Ovary (tissue), 9 donors: ENCODE measurements around the gene DOCK1. TPM values are rescaled to one million over a fixed set of nuclear protein-coding genes. Genes with fewer than 3 reads are reported as not detected.

ENCODE experiments used
- DNase-seq, 5 donors: peaks; one replicate each; pipeline ENCODE4 v3.0.0-alpha.2; 2019 to 2020
- H3K27ac ChIP-seq, 2 donors: fragments of 200-600 bp; one replicate each; pipeline versions ENCODE4 v1.5.1 to v1.8.0; 2019 to 2022
- H3K27me3 ChIP-seq: fragments of 200-600 bp; one replicate; pipeline ENCODE4 v1.8.0; 2022
- H3K36me3 ChIP-seq: fragments of 200-600 bp; sonication (generic); one replicate; pipeline ENCODE4 v1.5.1; 2019
- H3K4me1 ChIP-seq: one replicate; pipeline ENCODE4 v1.8.1; 2013; ENCODE audit warnings: mild to moderate bottlenecking, moderate library complexity; ENCODE audit not compliant: insufficient read depth
- H3K4me3 ChIP-seq: fragments of 200-600 bp; sonication (generic); one replicate; pipeline ENCODE4 v1.5.1; 2017
- H3K9me3 ChIP-seq, 2 donors: fragments of 200-600 bp in 1 of 2; sonication (generic) in 1 of 2; one replicate each; pipeline versions ENCODE4 v1.5.1 to v1.8.1; 2013 to 2019; ENCODE audit warnings: mild to moderate bottlenecking in 1 of 2, moderate library complexity in 1 of 2
- EP300 ChIP-seq: sonication (generic); formaldehyde crosslinking; IDR thresholded peaks from one replicate; pipeline ENCODE4 v1.6.1; 2017; ENCODE audit warnings: antibody characterized with exemption
- POLR2A ChIP-seq: fragments of 450-650 bp; IDR thresholded peaks from one replicate; pipeline ENCODE4 v1.6.1; 2017; ENCODE audit warnings: antibody characterized with exemption, mild to moderate bottlenecking, moderate library complexity
- WGBS, 3 donors: extraction: QIAGEN DNeasy Blood & Tissue Kit in 1 of 3; methylation state at CpG; one replicate each; pipeline versions ENCODE4 v1.1.5 to v1.1.7; 2013 to 2017; 5-methylcytosine and 5-hydroxymethylcytosine counted together
- intact Hi-C, 4 donors: fragments of 100-400 bp; cut with DNase I; formaldehyde crosslinking; loops; one replicate each; pipeline versions ENCODE4 v1.11.0 to v1.15.1; 2022 to 2023
- polyA plus RNA-seq, 2 donors: library from polyadenylated mRNA; stranded (reverse); fragments of 200-250 nt in 1 of 2; fragments of 350-450 nt in 1 of 2; fragmentation: Illumina TruSeq in 1 of 2; extraction: RNeasy Lipid Tissue Mini Kit (QIAGEN cat#74804) in 1 of 2; gene quantifications; one replicate each; pipeline ENCODE4 v1.2.3, GENCODE V29; 2013 to 2014
- total RNA-seq, 7 donors: library from RNA; depleted of rRNA in 2 of 7; stranded (reverse); fragments of >200 nt in 2 of 7; fragmentation: NEBNext Ultra II Directional in 3 of 7; extraction: Animal tissue kit (Norgen Biotek cat#: 25700) in 3 of 7; gene quantifications; one replicate each; pipeline versions ENCODE4 v1.1.0 to v1.2.4, GENCODE V29; 2016 to 2023
- TF ChIP-seq, protein P1 (sequence below), 3 donors: fragments of 450-650 bp in 2 of 3; fragments of 200-600 bp in 1 of 3; IDR thresholded peaks; one replicate each; pipeline versions ENCODE4 v1.5.1 to v1.8.0; 2016 to 2022; ENCODE audit warnings: antibody characterized with exemption in 3 of 3, mild to moderate bottlenecking in 1 of 3
- donor health status: DM: no; HTN: no; CAD: no; lungs with moderate emphysema.
- donor health status: DM: no; HTN: no; CAD: no.
- donor health status: Bipolar disorder and iron deficiency.
- donor health status: DM: yes; HTN: yes; CAD: no.
- donor health status: DM: no; HTN: no; CAD: no.
- donor health status: DM: yes; HTN: yes; CAD: no.

DOCK1 gene
- total and polyA plus RNA-seq, 9 donors, result 24.7 to 68.3 (median 51.1) TPM

DNA sequence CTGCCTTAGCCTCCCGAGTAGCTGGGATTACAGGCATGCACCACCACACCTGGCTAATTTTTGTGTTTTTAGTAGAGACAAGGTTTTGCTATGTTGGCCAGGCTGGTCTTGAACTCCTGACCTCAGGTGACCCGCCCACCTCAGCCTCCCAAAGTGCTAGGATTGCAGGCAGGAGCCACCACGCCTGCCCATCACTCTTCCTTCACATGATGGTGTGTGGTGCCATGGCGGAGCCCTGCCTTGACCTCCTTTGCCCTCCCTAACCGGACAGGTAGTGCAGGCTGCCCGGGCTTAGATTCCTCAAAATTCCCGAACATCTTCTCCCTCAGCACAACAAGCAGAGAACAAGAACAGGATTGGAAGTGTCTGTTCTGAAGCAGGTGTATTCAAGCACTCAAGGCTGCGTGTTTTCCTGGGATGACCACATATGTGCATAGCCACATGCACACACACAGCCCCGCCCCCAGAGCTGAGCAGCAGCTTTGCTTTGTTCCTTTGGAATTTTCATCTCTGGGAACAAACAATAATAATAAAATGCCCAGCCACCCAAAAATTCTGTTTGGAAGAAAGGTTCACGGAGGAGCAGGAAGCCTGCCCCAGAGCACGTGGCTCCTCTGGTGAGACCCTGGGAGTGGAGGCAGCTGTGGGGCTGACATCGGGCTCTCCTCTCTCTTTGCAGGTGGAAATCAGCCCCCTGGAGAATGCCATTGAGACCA, 512.6 kb downstream of the DOCK1 start:
- TF ChIP-seq, protein P1, sequence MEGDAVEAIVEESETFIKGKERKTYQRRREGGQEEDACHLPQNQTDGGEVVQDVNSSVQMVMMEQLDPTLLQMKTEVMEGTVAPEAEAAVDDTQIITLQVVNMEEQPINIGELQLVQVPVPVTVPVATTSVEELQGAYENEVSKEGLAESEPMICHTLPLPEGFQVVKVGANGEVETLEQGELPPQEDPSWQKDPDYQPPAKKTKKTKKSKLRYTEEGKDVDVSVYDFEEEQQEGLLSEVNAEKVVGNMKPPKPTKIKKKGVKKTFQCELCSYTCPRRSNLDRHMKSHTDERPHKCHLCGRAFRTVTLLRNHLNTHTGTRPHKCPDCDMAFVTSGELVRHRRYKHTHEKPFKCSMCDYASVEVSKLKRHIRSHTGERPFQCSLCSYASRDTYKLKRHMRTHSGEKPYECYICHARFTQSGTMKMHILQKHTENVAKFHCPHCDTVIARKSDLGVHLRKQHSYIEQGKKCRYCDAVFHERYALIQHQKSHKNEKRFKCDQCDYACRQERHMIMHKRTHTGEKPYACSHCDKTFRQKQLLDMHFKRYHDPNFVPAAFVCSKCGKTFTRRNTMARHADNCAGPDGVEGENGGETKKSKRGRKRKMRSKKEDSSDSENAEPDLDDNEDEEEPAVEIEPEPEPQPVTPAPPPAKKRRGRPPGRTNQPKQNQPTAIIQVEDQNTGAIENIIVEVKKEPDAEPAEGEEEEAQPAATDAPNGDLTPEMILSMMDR (IDR thresholded peaks at IDR 0.05), result no peak
- TF ChIP-seq POLR2A (no peak), EP300 (no peak)
- DNase-seq, result peak; percentile 56 to 85 (median 70)
- peaks cover 35% of the 10 kb centered on the region for H3K4me1 ChIP-seq
- H3K27ac ChIP-seq, result peak overlapping the region in 1 of 2 donors; percentile 70
- intact Hi-C loops, result no loop called here
- H3K9me3 ChIP-seq, result no peaks in the 10 kb centered on the region
- H3K36me3 ChIP-seq, result no peaks in the 10 kb centered on the region
- no peaks in the 10 kb centered on the region for H3K27me3 ChIP-seq
- WGBS, 3 donors, result 42 to 58% (median 54%) methylated on average over 12 of the region's 12 CpGs
- H3K4me3 ChIP-seq, result no peak overlapping the region

DNA sequence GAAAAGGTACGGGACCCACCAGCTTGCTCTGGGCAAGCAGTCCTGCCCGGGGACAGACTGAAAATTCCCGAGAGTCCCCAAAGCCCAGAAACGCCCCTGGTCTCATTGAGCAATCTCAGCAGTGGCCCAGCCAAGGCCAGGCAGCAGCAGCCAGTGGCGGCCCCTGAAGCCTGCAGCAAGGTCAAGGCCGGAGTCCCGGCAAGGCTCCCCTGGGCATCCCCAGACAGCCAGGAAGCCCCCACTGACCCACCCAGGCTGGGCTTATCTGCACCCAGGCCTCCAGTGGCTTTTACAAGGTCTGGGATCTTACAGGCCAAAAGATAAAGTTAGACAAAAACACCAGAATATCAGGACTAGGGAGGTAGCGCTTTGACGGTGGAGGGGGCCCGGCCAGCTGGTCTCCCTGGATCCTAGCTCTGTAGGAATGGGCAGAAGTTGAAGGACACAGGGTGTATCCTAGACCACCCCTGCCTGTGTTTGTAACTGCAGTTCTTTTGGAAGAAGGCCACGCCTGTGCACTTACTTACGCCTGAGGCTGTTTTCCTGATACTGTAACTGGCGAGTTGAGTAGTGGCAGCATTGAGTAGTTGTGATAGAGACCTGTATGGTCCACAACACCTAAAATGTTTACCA, 513.4 kb downstream of the DOCK1 start:
- H3K36me3 ChIP-seq, result no peaks in the 10 kb centered on the region
- no peak overlapping the region for H3K4me3 ChIP-seq
- WGBS, 3 donors, result 7 to 33% (median 24%) methylated on average over 13 of the region's 13 CpGs
- TF ChIP-seq POLR2A, result no peak
- TF ChIP-seq EP300, result no peak
- TF ChIP-seq, protein P1 (IDR thresholded peaks at IDR 0.05), result no peak
- intact Hi-C loops, result no loop called here
- no peaks in the 10 kb centered on the region for H3K27me3 ChIP-seq
- H3K4me1 ChIP-seq, result peaks cover 35% of the 10 kb centered on the region
- peak overlapping the region in 1 of 2 donors; percentile 70 for H3K27ac ChIP-seq
- peak; percentile 72 to 90 (median 83) for DNase-seq
- no peaks in the 10 kb centered on the region for H3K9me3 ChIP-seq

DNA sequence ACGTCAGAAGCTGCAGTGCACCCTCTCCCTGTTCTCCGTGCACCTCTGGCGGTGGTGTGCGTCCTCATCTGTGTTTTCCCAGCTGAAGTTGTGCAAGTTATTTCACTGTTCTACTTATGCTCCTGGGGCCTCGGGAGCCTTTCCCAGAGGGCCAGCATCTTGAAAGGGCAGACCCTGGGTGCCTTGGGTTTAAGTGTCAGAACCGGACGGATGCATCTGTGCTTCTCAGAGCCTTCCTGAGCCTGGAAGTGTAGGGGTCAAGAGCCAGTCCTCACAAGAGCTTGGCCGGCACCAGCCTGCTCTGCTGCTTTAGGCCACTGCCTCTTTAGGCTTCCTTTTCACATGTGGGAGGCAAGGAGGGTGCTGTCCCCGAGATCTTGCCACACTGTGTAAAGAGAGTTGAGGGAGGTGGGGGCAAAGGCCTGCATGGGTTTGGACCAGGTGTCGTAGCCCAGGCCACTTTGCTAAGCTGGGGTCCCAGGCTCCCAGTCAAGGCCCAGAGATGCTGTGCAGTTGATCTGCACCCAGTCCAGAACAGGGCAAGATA, 515.0 kb downstream of the DOCK1 start:
- TF ChIP-seq EP300, result no peak
- intact Hi-C loops, result no loop called here
- H3K36me3 ChIP-seq, result no peaks in the 10 kb centered on the region
- H3K27ac ChIP-seq, result peak overlapping the region; percentile 28 to 70
- no peak overlapping the region for H3K4me3 ChIP-seq
- H3K9me3 ChIP-seq, result no peaks in the 10 kb centered on the region
- WGBS, 3 donors, result 63 to 76% (median 70%) methylated on average over 10 of the region's 10 CpGs
- peaks cover 37% of the 10 kb centered on the region for H3K4me1 ChIP-seq
- DNase-seq, result peak in 1 of 5 donors; percentile 49
- H3K27me3 ChIP-seq, result no peaks in the 10 kb centered on the region

DNA sequence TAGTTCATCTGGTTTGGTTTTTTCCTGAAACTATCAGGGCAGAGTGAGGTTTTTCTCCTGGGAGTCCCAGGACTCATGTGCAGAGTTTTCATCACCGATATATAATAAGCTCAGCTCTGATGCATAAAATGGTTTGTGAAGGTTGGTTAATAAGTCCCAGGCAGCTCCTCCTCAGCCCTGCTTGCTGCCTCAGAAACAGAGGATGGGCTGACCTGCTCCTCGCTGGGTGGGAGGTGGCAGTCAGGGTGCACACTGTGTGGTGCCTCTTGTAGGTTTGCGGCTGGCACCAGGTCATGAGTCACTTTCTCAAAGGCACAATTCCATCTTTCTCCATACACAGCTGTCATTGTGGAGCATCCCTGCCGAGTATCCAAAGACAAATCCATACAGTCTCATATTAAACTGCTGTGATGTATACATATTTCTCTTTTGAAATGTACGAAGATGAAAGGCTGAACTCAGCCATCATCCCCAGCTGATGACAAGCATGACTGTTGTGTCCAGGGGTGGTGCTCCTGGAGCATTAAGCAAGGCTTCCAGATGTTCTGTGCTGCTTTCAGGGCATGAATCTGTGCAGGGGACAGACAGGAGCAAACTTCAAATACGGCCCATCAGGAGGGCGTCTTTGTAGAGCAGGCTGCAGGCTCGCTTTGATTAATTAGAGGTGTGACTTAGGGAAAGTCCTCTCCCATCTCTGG, 518.1 kb downstream of the DOCK1 start:
- H3K4me1 ChIP-seq, result peaks cover 27% of the 10 kb centered on the region
- no peaks in the 10 kb centered on the region for H3K36me3 ChIP-seq
- no peak overlapping the region for H3K4me3 ChIP-seq
- intact Hi-C loops, result no loop called here
- TF ChIP-seq, protein P1 (IDR thresholded peaks at IDR 0.05), result no peak
- TF ChIP-seq POLR2A, result no peak
- no peak for TF ChIP-seq EP300
- no peak for DNase-seq
- H3K9me3 ChIP-seq, result no peaks in the 10 kb centered on the region
- no peak overlapping the region for H3K27ac ChIP-seq
- H3K27me3 ChIP-seq, result no peaks in the 10 kb centered on the region
- 85 to 92% (median 89%) methylated on average over 8 of the region's 8 CpGs for whole genome bisulfite sequencing, 3 donors
